ENCODE measurements around the gene HCN3.
"Not testable (repeated sequence)": the region's sequence is repeated elsewhere in the genome, so short reads cannot be mapped to it uniquely, and the experiment has no call there.

HCN3 gene

GRCh38 chr1:155286544-155286943, 9.3 kb downstream of the HCN3 start:
- POLR2A ChIA-PET: interaction anchor here (0.6 kb wide), 1 partner anchor 11 kb away, joined by 10 read pairs; no protein-coding TSS in a partner anchor
- Histone ChIP-seq H3K36me3 (ENCODE audit: control insufficient read depth in 2 of 2, insufficient read depth in 1 of 2, low read length in 2 of 2) (peaks cover 0 to 19% of the 10 kb centered on the region in 2 experiments; a peak in 1 of 3 replicates), H3K4me3 (ENCODE audit: low read depth, low read length) (no peak overlapping the region), H3K9me3 (ENCODE audit: control insufficient read depth, insufficient read depth, low read depth, low read length) (no peaks in the 10 kb centered on the region), H3K27ac (ENCODE audit: extremely low read depth, low read depth, low read length) (no peak overlapping the region), H3K4me1 (ENCODE audit: control insufficient read depth, insufficient read depth, low read length) (no peaks in the 10 kb centered on the region)
- TF ChIP-seq REPIN1 (tag by site-specific recombination; IDR thresholded peaks at IDR 0.05; ENCODE audit: low read depth) (no peak), ZBTB26 (tag by site-specific recombination; optimal IDR thresholded peaks at IDR 0.05) (no peak), ZBTB21 (tag by site-specific recombination; IDR thresholded peaks at IDR 0.05) (no peak), ZNF501 (tag by site-specific recombination; IDR thresholded peaks at IDR 0.05) (no peak), MZF1 (tag by site-specific recombination; IDR thresholded peaks at IDR 0.05; ENCODE audit: borderline replicate concordance) (no peak), GLI2 (tag by site-specific recombination; IDR thresholded peaks at IDR 0.05; ENCODE audit: borderline replicate concordance, low read depth) (no peak), ZNF37A (tag by site-specific recombination; IDR thresholded peaks at IDR 0.05) (no peak), ZBTB48 (tag by site-specific recombination; IDR thresholded peaks at IDR 0.05) (no peak), ZNF280D (tag by site-specific recombination; IDR thresholded peaks at IDR 0.05) (no peak), ZNF544 (tag by site-specific recombination; IDR thresholded peaks at IDR 0.05) (no peak), ZBTB1 (tag by site-specific recombination; IDR thresholded peaks at IDR 0.05) (no peak), ZNF354C (tag by site-specific recombination; IDR thresholded peaks at IDR 0.05; ENCODE audit: borderline replicate concordance, low read depth) (no peak), ZNF596 (tag by site-specific recombination; IDR thresholded peaks at IDR 0.05) (no peak)
- CTCF ChIA-PET: interaction anchor here (0.8 kb wide), 1 partner anchor 21 kb away, joined by 3 read pairs; no protein-coding TSS in a partner anchor

GRCh38 chr1:155287987-155288543, 10.8 kb downstream of the HCN3 start:
- no peak overlapping the region for H3K27ac ChIP-seq (ENCODE audit: extremely low read depth, low read depth, low read length)
- peaks cover 0 to 14% of the 10 kb centered on the region in 2 experiments; a peak in 1 of 3 replicates for H3K36me3 ChIP-seq (ENCODE audit: control insufficient read depth in 2 of 2, insufficient read depth in 1 of 2, low read length in 2 of 2)
- CTCF ChIA-PET: no interaction called here
- no peak overlapping the region for H3K4me3 ChIP-seq (ENCODE audit: low read depth, low read length)
- no peaks in the 10 kb centered on the region for H3K4me1 ChIP-seq (ENCODE audit: control insufficient read depth, insufficient read depth, low read length)
- POLR2A ChIA-PET: no interaction called here
- TF ChIP-seq ZNF785 (tag by site-specific recombination; IDR thresholded peaks at IDR 0.05): no peak
- no peak for TF ChIP-seq ZNF555 (tag by site-specific recombination; conservative IDR thresholded peaks at IDR 0.05)
- no peak for TF ChIP-seq ZNF19 (tag by site-specific recombination; IDR thresholded peaks at IDR 0.05; ENCODE audit: low read depth)
- TF ChIP-seq SP7 (tag by site-specific recombination; IDR thresholded peaks at IDR 0.05): no peak
- no peak for TF ChIP-seq ZNF707 (tag by site-specific recombination; IDR thresholded peaks at IDR 0.05)
- no peak for TF ChIP-seq PRDM10 (tag by site-specific recombination; IDR thresholded peaks at IDR 0.05)
- TF ChIP-seq ZNF514 (tag by site-specific recombination; IDR thresholded peaks at IDR 0.05): no peak
- TF ChIP-seq OSR2 (tag by site-specific recombination; IDR thresholded peaks at IDR 0.05): no peak
- TF ChIP-seq ZNF202 (tag by site-specific recombination; IDR thresholded peaks at IDR 0.05; ENCODE audit: borderline replicate concordance): no peak
- TF ChIP-seq ZSCAN18 (tag by site-specific recombination; IDR thresholded peaks at IDR 0.05): no peak
- TF ChIP-seq ZNF404 (tag by site-specific recombination; IDR thresholded peaks at IDR 0.05): no peak
- H3K9me3 ChIP-seq (ENCODE audit: control insufficient read depth, insufficient read depth, low read depth, low read length): no peaks in the 10 kb centered on the region

- H3K9me3 ChIP-seq (ENCODE audit: control insufficient read depth, insufficient read depth, low read depth, low read length); POLR2A ChIA-PET; H3K4me3 ChIP-seq (ENCODE audit: low read depth, low read length); H3K4me1 ChIP-seq (ENCODE audit: control insufficient read depth, insufficient read depth, low read length); H3K36me3 ChIP-seq (ENCODE audit: control insufficient read depth in 2 of 2, insufficient read depth in 1 of 2, low read length in 2 of 2); H3K27ac ChIP-seq (ENCODE audit: extremely low read depth, low read depth, low read length): not testable (repeated sequence)
- CTCF ChIA-PET: interaction anchor here (1.0 to 1.1 kb wide), 2 partner anchors 14 to 16 kb away, joined by 3 to 4 read pairs; no protein-coding TSS in a partner anchor
Measured at GRCh38 chr1:155291006-155291405, 13.7 kb downstream of the HCN3 start.

Measured in HEK293 (cell line).